Upper lobe of left lung (tissue), 4 donors: ENCODE results near the gene CNTNAP2.

Experiments
- EP300 ChIP-seq, 4 donors: sonication (generic); formaldehyde crosslinking; IDR thresholded peaks; one replicate each; pipeline ENCODE4 v1.5.1; 2017; ENCODE audit warnings: antibody characterized with exemption in 4 of 4, control low read depth in 2 of 4
- TF ChIP-seq, protein P1 (sequence below), 6 experiments: fragments of 450-650 bp in 4 of 6; fragments of 200-600 bp in 2 of 6; sonication (generic) in 2 of 6; IDR thresholded peaks; one replicate each; pipeline ENCODE4 v1.5.1; 2016 to 2019; ENCODE audit warnings: antibody characterized with exemption in 6 of 6

GRCh38 chr7:147251751-147252325 lies 1135.2 kb downstream of the CNTNAP2 start:
- TF ChIP-seq EP300 (IDR thresholded peaks at IDR 0.05), result no peak
- TF ChIP-seq, protein P1, sequence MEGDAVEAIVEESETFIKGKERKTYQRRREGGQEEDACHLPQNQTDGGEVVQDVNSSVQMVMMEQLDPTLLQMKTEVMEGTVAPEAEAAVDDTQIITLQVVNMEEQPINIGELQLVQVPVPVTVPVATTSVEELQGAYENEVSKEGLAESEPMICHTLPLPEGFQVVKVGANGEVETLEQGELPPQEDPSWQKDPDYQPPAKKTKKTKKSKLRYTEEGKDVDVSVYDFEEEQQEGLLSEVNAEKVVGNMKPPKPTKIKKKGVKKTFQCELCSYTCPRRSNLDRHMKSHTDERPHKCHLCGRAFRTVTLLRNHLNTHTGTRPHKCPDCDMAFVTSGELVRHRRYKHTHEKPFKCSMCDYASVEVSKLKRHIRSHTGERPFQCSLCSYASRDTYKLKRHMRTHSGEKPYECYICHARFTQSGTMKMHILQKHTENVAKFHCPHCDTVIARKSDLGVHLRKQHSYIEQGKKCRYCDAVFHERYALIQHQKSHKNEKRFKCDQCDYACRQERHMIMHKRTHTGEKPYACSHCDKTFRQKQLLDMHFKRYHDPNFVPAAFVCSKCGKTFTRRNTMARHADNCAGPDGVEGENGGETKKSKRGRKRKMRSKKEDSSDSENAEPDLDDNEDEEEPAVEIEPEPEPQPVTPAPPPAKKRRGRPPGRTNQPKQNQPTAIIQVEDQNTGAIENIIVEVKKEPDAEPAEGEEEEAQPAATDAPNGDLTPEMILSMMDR (IDR thresholded peaks at IDR 0.05), result no peak
